ENCODE results near the gene SCIN. TPM values are rescaled to one million over a fixed set of nuclear protein-coding genes. Genes with fewer than 3 reads are reported as not detected.

The SCIN gene
- total and polyA plus RNA-seq, 2 of the 8 experiments (the other 6 are each of a cell fraction or from before 2014, with no cell fraction given): 0.47 to 1.9 TPM

- POLR2A ChIA-PET (ENCODE audit: partially characterized antibody): no interaction called here
- Histone ChIP-seq H2AK5ac (ENCODE audit: low read depth, low read length) (no peak overlapping the region), H2BK12ac (ENCODE audit: low read depth, low read length) (no peak overlapping the region), H3K14ac (ENCODE audit: insufficient read length) (no peak overlapping the region), H3K18ac (ENCODE audit: extremely low read depth, low read length) (no peak overlapping the region), H3K23me2 (ENCODE audit: low read depth, low read length) (no peaks in the 10 kb centered on the region), H4K5ac (ENCODE audit: insufficient read length, low read depth, low read length) (no peak overlapping the region), H2AFZ (ENCODE audit: low read length) (no peak overlapping the region), H3K9me3 (ENCODE audit: insufficient read depth in 2 of 2, low read depth in 1 of 2, low read length in 1 of 2) (no peaks in the 10 kb centered on the region), H4K8ac (ENCODE audit: extremely low read depth, insufficient read depth, low read length) (no peak overlapping the region), H4K91ac (replicated peaks; ENCODE audit: insufficient read length, low read length) (no peak overlapping the region), H3K4me2 (ENCODE audit: insufficient read depth in 1 of 2, low read depth in 2 of 2, low read length in 2 of 2) (no peak overlapping the region), H2BK120ac (replicated peaks; ENCODE audit: low read depth, low read length) (no peak overlapping the region), H3K27me3 (replicated peaks in 1 of 4; ENCODE audit: control insufficient read depth in 3 of 4, extremely low read depth in 1 of 4, insufficient read depth in 3 of 4, low read length in 3 of 4) (no peaks in the 10 kb centered on the region), H3K56ac (replicated peaks; ENCODE audit: insufficient read length, low read depth, low read length) (no peak overlapping the region), H3K23ac (ENCODE audit: insufficient read length) (no peak overlapping the region), H3K9ac (replicated peaks in 1 of 4; ENCODE audit: extremely low read depth in 1 of 4, low read depth in 3 of 4, low read length in 3 of 4) (no peak overlapping the region), H2BK20ac (ENCODE audit: low read length) (no peak overlapping the region), H3K79me2 (ENCODE audit: control insufficient read depth in 1 of 2, insufficient read depth in 2 of 2, low read length in 2 of 2) (no peaks in the 10 kb centered on the region), H2BK15ac (ENCODE audit: low read length) (no peak overlapping the region), H3K27ac (ENCODE audit: low read depth, low read length) (no peak overlapping the region), H3K36me3 (ENCODE audit: control insufficient read depth in 2 of 4, insufficient read depth in 4 of 4, low read length in 3 of 4) (no peaks in the 10 kb centered on the region), H2BK5ac (ENCODE audit: low read depth, low read length) (no peak overlapping the region), H3K4me3 (ENCODE audit: extremely low read depth in 1 of 4, insufficient read depth in 2 of 4, low read depth in 3 of 4, low read length in 4 of 4) (no peak overlapping the region), H3K4ac (replicated peaks; ENCODE audit: insufficient read length, low read depth, low read length) (no peak overlapping the region), H3K79me1 (ENCODE audit: low read depth, low read length) (no peaks in the 10 kb centered on the region), H4K20me1 (replicated peaks in 1 of 2; ENCODE audit: control insufficient read depth in 1 of 2, insufficient read depth in 2 of 2, low read length in 2 of 2) (no peaks in the 10 kb centered on the region), H3K4me1 (replicated peaks in 1 of 4; ENCODE audit: control insufficient read depth in 3 of 4, insufficient read depth in 4 of 4, low read length in 3 of 4) (no peaks in the 10 kb centered on the region)
- no peak for DNase-seq (ENCODE audit: low read depth in 1 of 2, low spot score in 2 of 2)
- 91% methylated on average over 2 of the region's 2 CpGs; no CpG with 5 or more reads in 1 of the 2 experiments for WGBS, 2 experiments (ENCODE audit: extremely low coverage in 1 of 2, insufficient coverage in 1 of 2, insufficient read length in 1 of 2, insufficient replicate concordance in 2 of 2, low coverage in 1 of 2, low lambda C conversion rate in 2 of 2, missing lambda C conversion rate in 1 of 2)
- no peak for FAIRE-seq
- CTCF ChIA-PET (ENCODE audit: partially characterized antibody): interaction anchor here (0.9 to 1.5 kb wide), 3 partner anchors 12 to 125 kb away, joined by 3 to 6 read pairs (median 3); no protein-coding TSS in a partner anchor
- TF ChIP-seq SRF (IDR thresholded peaks at IDR 0.05; ENCODE audit: low read depth, low read length) (no peak), POLR2A (IDR thresholded peaks at IDR 0.05; ENCODE audit: control extremely low read depth in 1 of 2, low read depth in 2 of 2, low read length in 2 of 2) (no peak), SP1 (IDR thresholded peaks at IDR 0.05; ENCODE audit: low read depth, low read length) (no peak), ATF3 (IDR thresholded peaks at IDR 0.05; ENCODE audit: insufficient read depth, low read depth, low read length) (no peak), HDAC6 (IDR thresholded peaks at IDR 0.05; ENCODE audit: low read depth, low read length) (no peak), TCF12 (IDR thresholded peaks at IDR 0.05; ENCODE audit: low read depth, low read length) (no peak), GABPA (IDR thresholded peaks at IDR 0.05; ENCODE audit: borderline replicate concordance, insufficient read depth, low read length) (no peak), NRF1 (IDR thresholded peaks at IDR 0.05; ENCODE audit: low read depth, low read length) (no peak), BRCA1 (IDR thresholded peaks at IDR 0.05; ENCODE audit: low read depth, low read length) (no peak), E2F6 (IDR thresholded peaks at IDR 0.05) (no peak), GTF2F1 (IDR thresholded peaks at IDR 0.05; ENCODE audit: borderline replicate concordance, low read depth, low read length) (no peak), CTCF (IDR thresholded peaks at IDR 0.05; ENCODE audit: control extremely low read depth in 1 of 3, insufficient read depth in 1 of 3, low read depth in 1 of 3, low read length in 3 of 3) (no peak)
These were observed 13.4 kb downstream of the SCIN start for GRCh38 chr7:12583922-12584321.
